ENCODE measurements around the gene RNASE8. TPM values are rescaled to one million over a fixed set of nuclear protein-coding genes. Genes with fewer than 3 reads are reported as not detected.

Gene RNASE8
- total RNA-seq, 2 donors from 2014 or later = not detected

DNA sequence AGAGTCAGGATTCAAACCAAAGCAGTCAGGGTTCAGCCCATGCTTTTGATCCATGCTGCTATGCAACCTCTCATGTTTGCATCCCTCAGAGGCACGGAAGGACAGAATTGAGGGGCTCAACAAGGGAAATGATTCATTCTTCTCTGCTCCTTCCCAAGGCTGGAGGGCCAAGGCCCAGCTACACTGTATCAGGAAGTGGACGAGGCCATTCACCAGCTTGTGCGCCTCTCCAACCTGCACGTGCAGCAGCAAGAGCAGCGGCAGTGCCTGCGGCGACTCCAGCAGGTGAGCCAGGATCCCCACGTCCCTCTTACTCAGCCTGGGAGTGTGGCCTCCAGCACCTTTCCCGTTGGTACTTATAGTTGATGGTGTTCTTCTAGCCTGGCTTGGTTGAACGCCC, 21.1 kb downstream of the RNASE8 start:
- intact Hi-C loops (cut with DNase I) = no loop called here
- H3K9ac ChIP-seq (ENCODE audit: low read depth in 2 of 2, low read length in 2 of 2) = no peak overlapping the region
- H3K9me3 ChIP-seq = no peaks in the 10 kb centered on the region
- TF ChIP-seq, protein P1, sequence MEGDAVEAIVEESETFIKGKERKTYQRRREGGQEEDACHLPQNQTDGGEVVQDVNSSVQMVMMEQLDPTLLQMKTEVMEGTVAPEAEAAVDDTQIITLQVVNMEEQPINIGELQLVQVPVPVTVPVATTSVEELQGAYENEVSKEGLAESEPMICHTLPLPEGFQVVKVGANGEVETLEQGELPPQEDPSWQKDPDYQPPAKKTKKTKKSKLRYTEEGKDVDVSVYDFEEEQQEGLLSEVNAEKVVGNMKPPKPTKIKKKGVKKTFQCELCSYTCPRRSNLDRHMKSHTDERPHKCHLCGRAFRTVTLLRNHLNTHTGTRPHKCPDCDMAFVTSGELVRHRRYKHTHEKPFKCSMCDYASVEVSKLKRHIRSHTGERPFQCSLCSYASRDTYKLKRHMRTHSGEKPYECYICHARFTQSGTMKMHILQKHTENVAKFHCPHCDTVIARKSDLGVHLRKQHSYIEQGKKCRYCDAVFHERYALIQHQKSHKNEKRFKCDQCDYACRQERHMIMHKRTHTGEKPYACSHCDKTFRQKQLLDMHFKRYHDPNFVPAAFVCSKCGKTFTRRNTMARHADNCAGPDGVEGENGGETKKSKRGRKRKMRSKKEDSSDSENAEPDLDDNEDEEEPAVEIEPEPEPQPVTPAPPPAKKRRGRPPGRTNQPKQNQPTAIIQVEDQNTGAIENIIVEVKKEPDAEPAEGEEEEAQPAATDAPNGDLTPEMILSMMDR (IDR thresholded peaks at IDR 0.05) = no peak
- H3K4me3 ChIP-seq = no peak overlapping the region
- no peak overlapping the region for H3K27ac ChIP-seq
- peaks cover 37% of the 10 kb centered on the region for H3K36me3 ChIP-seq
- no peak for DNase-seq
- no peaks in the 10 kb centered on the region for H3K27me3 ChIP-seq
- no peaks in the 10 kb centered on the region for H3K4me1 ChIP-seq

- Histone ChIP-seq H3K27me3 (no peaks in the 10 kb centered on the region), H3K27ac (no peak overlapping the region), H3K4me1 (no peaks in the 10 kb centered on the region), H3K4me3 (no peak overlapping the region), H3K9me3 (no peaks in the 10 kb centered on the region), H3K36me3 (peaks cover 28% of the 10 kb centered on the region), H3K9ac (ENCODE audit: low read depth in 2 of 2, low read length in 2 of 2) (no peak overlapping the region)
- TF ChIP-seq, protein P1 (IDR thresholded peaks at IDR 0.05) = no peak
- intact Hi-C loops (cut with DNase I) = no loop called here
- no peak for DNase-seq
These were observed 24.0 kb downstream of the RNASE8 start for GRCh38 chr14:21081521-21082142.

GRCh38 chr14:21083565-21084325, 26.1 kb downstream of the RNASE8 start:
- DNase-seq = no peak
- Histone ChIP-seq H3K27ac (no peak overlapping the region), H3K27me3 (no peaks in the 10 kb centered on the region), H3K9me3 (no peaks in the 10 kb centered on the region), H3K4me3 (no peak overlapping the region), H3K36me3 (peaks cover 22% of the 10 kb centered on the region), H3K4me1 (peaks cover under 1% of the 10 kb centered on the region), H3K9ac (ENCODE audit: low read depth in 2 of 2, low read length in 2 of 2) (no peak overlapping the region)
- TF ChIP-seq, protein P1 (IDR thresholded peaks at IDR 0.05) = no peak
- intact Hi-C loops (cut with DNase I) = no loop called here

- Histone ChIP-seq H3K4me3 (no peak overlapping the region), H3K9me3 (no peaks in the 10 kb centered on the region), H3K27me3 (no peaks in the 10 kb centered on the region), H3K36me3 (peaks cover 16% of the 10 kb centered on the region), H3K9ac (ENCODE audit: low read depth in 2 of 2, low read length in 2 of 2) (no peak overlapping the region), H3K4me1 (peaks cover 4% of the 10 kb centered on the region), H3K27ac (no peak overlapping the region)
- intact Hi-C loops (cut with DNase I) = no loop called here
- no peak for DNase-seq
- TF ChIP-seq, protein P1 (IDR thresholded peaks at IDR 0.05) = no peak
These were observed 26.8 kb downstream of the RNASE8 start for GRCh38 chr14:21084396-21084795.

DNA sequence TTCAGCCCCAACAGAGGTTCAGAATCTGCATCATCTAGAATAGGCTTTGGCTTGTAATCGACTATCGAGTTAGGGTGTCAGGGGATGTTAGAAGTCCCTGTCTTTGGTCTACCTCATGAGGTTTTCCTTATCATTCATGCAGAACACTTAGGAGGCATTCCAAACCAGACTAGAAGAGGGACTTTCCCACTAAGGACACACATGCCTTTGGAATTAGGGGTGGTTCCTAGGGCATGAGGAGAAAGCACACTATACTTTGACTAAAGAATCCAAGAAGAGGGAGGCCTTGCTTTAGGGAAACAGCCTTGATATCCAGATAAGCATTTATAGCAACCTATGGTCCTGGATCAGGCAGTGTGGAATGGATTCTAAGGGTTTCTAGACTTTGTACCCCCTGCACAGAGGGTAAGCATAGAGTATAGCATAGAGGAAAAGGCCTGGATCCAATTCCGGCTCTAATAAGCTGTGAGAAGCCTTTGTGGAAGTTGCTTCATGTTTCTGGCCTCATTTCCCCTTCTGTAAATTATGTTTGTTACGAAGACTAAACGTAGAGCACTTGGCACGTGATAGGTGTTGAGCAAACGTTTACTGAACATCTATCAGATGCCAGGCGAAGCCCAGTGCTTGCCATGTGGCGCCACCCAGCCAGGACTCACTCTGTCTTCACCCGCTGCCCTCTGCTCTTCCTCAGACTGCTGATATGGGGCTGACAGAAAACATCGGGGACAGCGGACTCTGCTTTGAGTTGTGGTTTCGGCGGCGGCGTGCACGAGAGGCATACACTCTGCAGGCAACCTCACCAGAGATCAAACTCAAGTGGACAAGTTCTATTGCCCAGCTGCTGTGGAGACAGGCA, 27.6 kb downstream of the RNASE8 start:
- TF ChIP-seq, protein P1 (IDR thresholded peaks at IDR 0.05) = no peak
- H3K9me3 ChIP-seq = no peaks in the 10 kb centered on the region
- peaks cover 13% of the 10 kb centered on the region for H3K36me3 ChIP-seq
- intact Hi-C loops (cut with DNase I) = no loop called here
- no peak overlapping the region for H3K9ac ChIP-seq (ENCODE audit: low read depth in 2 of 2, low read length in 2 of 2)
- no peaks in the 10 kb centered on the region for H3K27me3 ChIP-seq
- DNase-seq = no peak
- peaks cover 4% of the 10 kb centered on the region for H3K4me1 ChIP-seq
- H3K27ac ChIP-seq = no peak overlapping the region
- H3K4me3 ChIP-seq = no peak overlapping the region
